Muscle of leg (tissue), 11 donors: ENCODE results near the gene ALG2. TPM values are rescaled to one million over a fixed set of nuclear protein-coding genes. Genes with fewer than 3 reads are reported as not detected.
"Not testable (repeated sequence)": the region's sequence is repeated elsewhere in the genome, so short reads cannot be mapped to it uniquely, and the experiment has no call there.

Source experiments
- DNase-seq: peaks from one replicate; pipeline ENCODE4 v3.0.0; 2013
- H3K27ac ChIP-seq: one replicate; pipeline ENCODE4 v1.5.1; 2013; ENCODE audit warnings: mild to moderate bottlenecking, low read length, control low read depth
- H3K27me3 ChIP-seq: one replicate; pipeline ENCODE4 v1.6.1; 2013; ENCODE audit warnings: low read length; ENCODE audit not compliant: control insufficient read depth, insufficient read depth
- H3K36me3 ChIP-seq: one replicate; pipeline ENCODE4 v1.6.1; 2013; ENCODE audit warnings: low read length; ENCODE audit not compliant: control insufficient read depth, insufficient read depth
- H3K4me1 ChIP-seq: one replicate; pipeline ENCODE4 v1.6.1; 2013; ENCODE audit warnings: low read length; ENCODE audit not compliant: control insufficient read depth, insufficient read depth
- H3K4me3 ChIP-seq: one replicate; pipeline ENCODE4 v1.5.1; 2013; ENCODE audit warnings: low read length, control low read depth
- H3K9me3 ChIP-seq: replicated peaks from 2 replicates; pipeline ENCODE4 v1.6.1; 2013; ENCODE audit warnings: low read depth, low read length; ENCODE audit not compliant: control insufficient read depth
- WGBS: methylation state at CpG from one replicate; pipeline ENCODE4 v1.1.5; 2013; ENCODE audit warnings: missing lambda C conversion rate; ENCODE audit not compliant: insufficient coverage; 5-methylcytosine and 5-hydroxymethylcytosine counted together
- polyA plus RNA-seq, 8 donors: library from polyadenylated mRNA; unstranded; fragments of 120-200 nt; gene quantifications; one replicate each; pipeline versions ENCODE4 v1.2.1 to v1.2.3, GENCODE V29; 2013; ENCODE audit warnings: inconsistent platforms in 1 of 8, low replicate concordance in 1 of 8; ENCODE audit not compliant: insufficient read length in 8 of 8, insufficient read depth in 1 of 8
- total RNA-seq: library from RNA; stranded (reverse); fragments of 120-200 nt; gene quantifications from one replicate; pipeline ENCODE4 v1.2.4, GENCODE V29; 2013

Gene ALG2
- total and polyA plus RNA-seq, 9 donors: 17.3 to 22.5 (median 19.6) TPM

- peaks cover 4% of the 10 kb centered on the region for H3K36me3 ChIP-seq
- DNase-seq: no peak
These were observed 17.8 kb upstream of the ALG2 start for GRCh38 chr9:99239341-99240060.

GRCh38 chr9:99238331-99238730 lies 16.6 kb upstream of the ALG2 start:
- H3K27me3 ChIP-seq: no peaks in the 10 kb centered on the region

More at GRCh38 chr9:99239341-99240060, 17.8 kb upstream of the ALG2 start:
- Histone ChIP-seq H3K9me3 (no peaks in the 10 kb centered on the region), H3K4me3 (no peak overlapping the region), H3K27me3 (no peaks in the 10 kb centered on the region), H3K4me1 (no peaks in the 10 kb centered on the region), H3K27ac (no peak overlapping the region)
- WGBS: 64% methylated on average over 4 of the region's 6 CpGs

GRCh38 chr9:99237849-99238248 lies 16.1 kb upstream of the ALG2 start:
- H3K4me3 ChIP-seq, H3K36me3 ChIP-seq, H3K9me3 ChIP-seq, H3K27me3 ChIP-seq, DNase-seq, H3K27ac ChIP-seq, H3K4me1 ChIP-seq: not testable (repeated sequence)
- 90% methylated on average over 2 of the region's 4 CpGs for WGBS

More at GRCh38 chr9:99238331-99238730, 16.6 kb upstream of the ALG2 start:
- Histone ChIP-seq H3K4me3 (no peak overlapping the region), H3K36me3 (peaks cover 4% of the 10 kb centered on the region), H3K4me1 (no peaks in the 10 kb centered on the region), H3K9me3 (no peaks in the 10 kb centered on the region), H3K27ac (no peak overlapping the region)
- no peak for DNase-seq

GRCh38 chr9:99237356-99237755 lies 15.6 kb upstream of the ALG2 start:
- Histone ChIP-seq H3K9me3 (no peaks in the 10 kb centered on the region), H3K36me3 (peaks cover 7% of the 10 kb centered on the region)
- no peak for DNase-seq

GRCh38 chr9:99235926-99236634 lies 14.3 kb upstream of the ALG2 start:
- no CpG with 5 or more reads among the region's 7 CpGs for WGBS
- no peak for DNase-seq
- H3K27me3 ChIP-seq: no peaks in the 10 kb centered on the region
- H3K27ac ChIP-seq: no peak overlapping the region
- H3K9me3 ChIP-seq: no peaks in the 10 kb centered on the region
- no peak overlapping the region for H3K4me3 ChIP-seq
- peaks cover 12% of the 10 kb centered on the region for H3K36me3 ChIP-seq
- no peaks in the 10 kb centered on the region for H3K4me1 ChIP-seq

More at GRCh38 chr9:99237356-99237755, 15.6 kb upstream of the ALG2 start:
- no peaks in the 10 kb centered on the region for H3K27me3 ChIP-seq
- no peak overlapping the region for H3K27ac ChIP-seq
- no peaks in the 10 kb centered on the region for H3K4me1 ChIP-seq
- H3K4me3 ChIP-seq: no peak overlapping the region

- H3K27me3 ChIP-seq: no peaks in the 10 kb centered on the region
- H3K9me3 ChIP-seq: no peaks in the 10 kb centered on the region
- H3K4me3 ChIP-seq: no peak overlapping the region
- no peak for DNase-seq
- no peak overlapping the region for H3K27ac ChIP-seq
- H3K36me3 ChIP-seq: peaks cover 20% of the 10 kb centered on the region
- no peaks in the 10 kb centered on the region for H3K4me1 ChIP-seq
These were observed 13.3 kb upstream of the ALG2 start for GRCh38 chr9:99235069-99235468.

- no peak overlapping the region for H3K27ac ChIP-seq
- DNase-seq: no peak
- H3K9me3 ChIP-seq: no peaks in the 10 kb centered on the region
- peaks cover 21% of the 10 kb centered on the region for H3K36me3 ChIP-seq
- H3K4me1 ChIP-seq: no peaks in the 10 kb centered on the region
- H3K4me3 ChIP-seq: no peak overlapping the region
- WGBS: 95% methylated on average over 2 of the region's 2 CpGs
- no peaks in the 10 kb centered on the region for H3K27me3 ChIP-seq
These were observed 12.9 kb upstream of the ALG2 start for GRCh38 chr9:99234618-99235017.

- H3K9me3 ChIP-seq: no peaks in the 10 kb centered on the region
- no peaks in the 10 kb centered on the region for H3K4me1 ChIP-seq
- H3K4me3 ChIP-seq: no peak overlapping the region
- peaks cover 36% of the 10 kb centered on the region for H3K36me3 ChIP-seq
- whole genome bisulfite sequencing: 60% methylated on average over 1 of the region's 2 CpGs
- DNase-seq: no peak
- H3K27ac ChIP-seq: no peak overlapping the region
- H3K27me3 ChIP-seq: no peaks in the 10 kb centered on the region
These were observed 10.0 kb upstream of the ALG2 start for GRCh38 chr9:99231711-99232110.

DNA sequence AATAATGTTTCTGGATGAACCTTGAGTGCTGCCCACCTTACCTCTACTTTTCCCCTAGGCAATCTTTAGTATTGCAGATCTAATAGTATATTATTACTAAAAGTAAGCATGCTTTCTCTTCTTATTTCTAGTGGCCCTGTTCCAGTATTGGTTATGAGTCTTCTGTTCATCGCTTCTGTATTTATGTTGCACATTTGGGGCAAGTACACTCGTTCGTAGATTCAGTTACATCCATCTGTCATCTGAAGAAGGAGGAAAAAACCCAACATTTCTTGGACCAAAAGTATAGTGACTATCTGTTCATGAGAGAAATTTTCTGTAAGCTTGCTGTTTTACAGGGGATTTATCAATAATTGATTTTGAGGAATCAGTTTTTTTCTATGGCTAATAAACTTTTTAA lies 8.5 kb upstream of the ALG2 start:
- Histone ChIP-seq H3K36me3 (peaks cover 47% of the 10 kb centered on the region), H3K9me3 (no peaks in the 10 kb centered on the region), H3K4me3 (no peak overlapping the region), H3K27ac (no peak overlapping the region), H3K4me1 (no peaks in the 10 kb centered on the region), H3K27me3 (no peaks in the 10 kb centered on the region)
- WGBS: no CpG with 5 or more reads among the region's 3 CpGs
- DNase-seq: no peak

GRCh38 chr9:99226054-99226453 lies 4.3 kb upstream of the ALG2 start:
- H3K36me3 ChIP-seq: peaks cover 50% of the 10 kb centered on the region
- WGBS: no CpG with 5 or more reads among the region's 5 CpGs
- no peaks in the 10 kb centered on the region for H3K9me3 ChIP-seq
- no peak for DNase-seq
- peaks cover 6% of the 10 kb centered on the region for H3K4me1 ChIP-seq
- H3K4me3 ChIP-seq: no peak overlapping the region
- no peaks in the 10 kb centered on the region for H3K27me3 ChIP-seq
- no peak overlapping the region for H3K27ac ChIP-seq
